ELR (cell line): ENCODE data around the gene GIT1.
A peak's percentile ranks its signal among the peaks of the same experiment; 100 is the strongest.

ENCODE experiments used
- DNase-seq: peaks from one replicate; pipeline ENCODE4 v3.0.0-alpha.2; 2015; ENCODE audit warnings: low read depth

Gene GIT1

DNA sequence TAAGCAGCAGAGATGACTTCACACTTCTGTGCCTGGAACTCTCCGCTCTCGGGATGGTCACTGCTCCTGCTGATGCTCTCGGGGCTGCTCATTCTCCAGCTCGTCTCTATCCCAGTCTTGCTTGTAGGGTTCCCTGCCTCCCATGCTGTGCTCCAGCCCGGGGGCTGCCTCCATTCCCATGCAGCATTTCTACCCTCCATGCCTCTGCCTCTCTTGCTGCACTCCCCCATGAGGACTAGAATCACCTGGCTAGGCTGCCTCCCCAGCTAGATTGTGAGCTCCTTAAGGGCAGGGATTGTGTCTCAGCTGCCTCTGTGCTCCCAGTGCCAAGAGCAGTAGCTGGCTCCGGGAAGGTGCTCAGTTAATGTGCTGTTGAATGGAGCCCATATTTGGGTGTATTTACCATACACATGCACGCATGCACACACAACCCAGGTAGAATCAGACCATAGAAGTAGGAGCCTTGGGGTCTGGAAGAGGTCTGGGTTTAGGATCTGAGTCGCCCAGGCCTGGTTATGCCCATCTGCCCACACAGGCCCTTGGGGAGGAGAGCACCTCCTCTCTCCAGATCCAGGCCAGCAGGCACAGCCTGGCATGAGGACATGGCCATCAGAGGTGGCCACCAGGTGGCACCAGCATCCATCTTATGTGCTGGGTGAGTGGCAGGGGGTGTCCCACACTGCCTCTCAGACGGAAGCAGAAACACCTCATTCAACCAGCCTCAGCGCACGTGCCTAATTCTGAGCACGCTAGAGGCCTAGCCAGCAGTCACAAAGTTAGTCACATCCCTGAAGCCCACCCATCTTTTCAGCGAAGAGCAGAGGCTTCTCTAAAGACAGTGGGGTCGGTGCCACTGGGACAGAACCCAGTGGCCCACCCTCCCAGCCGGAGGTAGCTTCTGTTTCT lies 9.3 kb downstream of the GIT1 start:
- peak; percentile 87 for DNase-seq

DNA sequence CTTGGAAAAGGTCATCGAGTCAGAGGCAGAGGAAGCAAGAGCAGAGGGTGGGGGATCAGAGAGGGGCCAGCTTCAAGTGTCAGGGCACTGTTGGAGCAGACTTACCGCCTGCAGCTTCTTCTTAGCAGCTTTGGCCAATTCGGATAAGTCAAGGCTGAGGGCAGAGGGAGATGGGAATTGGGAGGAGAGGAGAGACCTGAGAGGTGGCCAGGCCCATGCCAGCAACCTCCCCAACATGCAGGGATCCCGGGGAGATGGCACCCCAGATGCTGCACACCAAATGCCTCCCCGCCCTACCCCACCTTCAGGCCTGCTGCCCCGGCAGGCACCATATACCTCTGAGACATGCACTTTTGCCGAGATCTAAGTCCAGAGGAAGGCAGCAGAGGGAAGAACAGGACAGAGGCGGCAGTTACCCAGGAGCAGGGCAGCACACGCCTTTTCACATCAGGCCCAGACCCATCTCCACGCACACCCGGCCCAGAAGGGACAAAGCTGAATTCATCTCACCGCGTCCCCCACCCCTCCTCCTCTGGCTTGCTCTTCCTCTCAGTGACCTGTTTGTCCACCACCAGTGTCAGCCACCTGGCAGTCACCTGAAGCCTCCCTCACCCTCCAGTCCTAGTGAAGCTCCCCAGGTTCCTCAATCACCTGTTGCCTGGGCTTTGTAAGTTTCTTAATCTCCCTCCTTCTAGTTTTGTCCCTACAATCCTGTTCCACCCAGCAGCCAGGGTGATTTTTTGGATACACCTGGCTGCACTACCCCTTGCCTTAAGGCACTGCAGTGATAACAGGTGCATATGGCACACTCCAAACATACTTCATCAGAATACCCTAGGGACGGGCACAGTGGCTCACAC lies 10.6 kb downstream of the GIT1 start:
- DNase-seq, result no peak

DNA sequence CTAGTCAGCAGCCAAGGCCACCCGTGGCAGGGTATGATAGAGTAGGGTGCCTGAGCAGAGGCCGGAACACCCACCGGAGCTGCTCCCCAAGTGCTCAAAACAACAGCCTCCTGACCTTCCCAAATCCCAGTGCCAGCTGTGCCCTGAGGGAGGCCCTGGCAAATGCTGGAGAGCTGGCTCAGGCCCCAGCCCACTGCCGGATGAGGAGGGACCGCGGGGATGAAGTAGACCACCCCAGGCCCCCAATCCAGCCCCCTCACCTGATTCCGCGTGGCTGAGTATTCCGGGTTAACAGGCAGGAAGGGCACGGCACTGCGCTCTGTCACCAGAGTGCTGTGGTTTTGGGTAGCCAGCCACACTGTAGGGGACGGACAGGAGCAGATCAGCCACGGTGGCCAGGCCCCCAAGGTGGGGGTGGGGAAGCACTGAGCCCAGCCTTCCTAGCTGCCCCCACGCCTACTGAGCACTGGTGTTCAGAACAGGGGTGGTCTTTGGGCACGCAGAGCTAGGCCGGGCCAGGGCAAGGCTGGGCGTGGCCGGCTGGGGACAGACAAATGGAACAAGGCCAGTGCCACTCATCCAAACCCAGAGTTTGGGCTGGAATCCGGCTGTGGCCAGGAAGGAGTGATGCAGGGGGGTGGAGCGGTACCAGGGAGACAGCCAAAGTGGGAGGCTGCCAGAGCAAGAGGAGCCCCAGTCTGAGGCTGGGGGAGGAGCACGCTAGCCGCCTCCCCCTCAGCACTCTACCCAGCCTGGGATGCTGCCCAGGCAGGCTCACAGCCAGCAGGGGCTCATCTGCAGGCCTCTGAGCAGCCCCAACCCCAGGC lies 11.8 kb downstream of the GIT1 start:
- no peak for DNase-seq

DNA sequence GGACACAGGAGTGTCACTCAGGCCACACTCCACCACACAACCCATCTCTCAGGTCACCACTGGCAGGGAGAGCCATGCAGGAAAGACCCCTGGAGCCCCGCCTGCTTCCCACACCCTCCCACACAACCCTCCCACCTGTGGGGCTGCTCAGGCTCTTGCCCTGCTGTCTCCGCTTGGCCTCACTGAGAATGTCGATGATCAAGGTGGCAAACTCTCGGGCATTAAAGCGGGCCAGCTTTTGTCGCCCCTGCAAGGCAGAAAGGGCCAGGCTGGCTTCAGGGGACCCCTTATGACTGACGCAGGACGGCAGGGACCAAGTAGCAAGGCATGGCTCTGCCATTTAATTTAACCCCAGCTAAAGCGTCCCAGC lies 12.5 kb downstream of the GIT1 start:
- DNase-seq, result no peak

DNA sequence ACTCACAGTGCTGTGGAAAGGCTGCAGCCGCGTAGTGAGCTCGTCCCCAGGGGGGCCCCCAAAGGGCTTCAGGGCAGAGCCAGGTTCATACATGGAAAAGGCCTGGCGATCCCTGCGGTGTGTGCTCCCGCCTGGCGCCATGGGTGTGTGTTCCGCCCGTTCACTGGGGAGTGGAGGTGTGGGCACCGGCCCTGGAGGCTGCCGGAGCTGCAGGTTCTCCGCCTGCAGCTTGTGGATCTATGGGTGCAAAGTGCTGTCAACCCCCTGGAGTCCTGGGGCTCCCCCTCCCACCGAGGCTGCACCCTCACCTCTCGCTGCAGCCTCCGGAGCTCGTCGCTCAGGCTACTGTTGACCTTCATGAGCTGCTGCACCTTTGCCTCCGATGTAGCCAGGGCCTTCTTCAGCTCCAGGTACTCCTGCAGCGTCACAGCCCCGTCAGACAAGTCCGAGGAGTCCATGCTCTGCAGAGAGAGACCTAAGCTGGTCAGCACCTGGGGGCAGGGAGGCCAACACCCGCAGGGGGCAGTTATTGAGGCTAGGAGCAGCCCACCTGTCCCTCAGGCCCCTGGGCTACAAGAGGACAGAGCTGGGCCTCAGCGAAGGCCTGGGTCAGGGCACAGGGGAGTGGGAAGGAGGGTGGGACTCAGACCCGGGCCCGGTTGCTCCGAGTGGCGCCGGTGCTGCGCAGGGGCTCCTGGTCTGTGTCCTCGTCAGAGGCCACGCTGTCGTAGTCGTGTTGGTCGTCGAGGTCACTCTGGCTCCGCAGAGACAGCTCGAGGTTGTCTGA lies 13.0 kb downstream of the GIT1 start:
- DNase-seq, result no peak

DNA sequence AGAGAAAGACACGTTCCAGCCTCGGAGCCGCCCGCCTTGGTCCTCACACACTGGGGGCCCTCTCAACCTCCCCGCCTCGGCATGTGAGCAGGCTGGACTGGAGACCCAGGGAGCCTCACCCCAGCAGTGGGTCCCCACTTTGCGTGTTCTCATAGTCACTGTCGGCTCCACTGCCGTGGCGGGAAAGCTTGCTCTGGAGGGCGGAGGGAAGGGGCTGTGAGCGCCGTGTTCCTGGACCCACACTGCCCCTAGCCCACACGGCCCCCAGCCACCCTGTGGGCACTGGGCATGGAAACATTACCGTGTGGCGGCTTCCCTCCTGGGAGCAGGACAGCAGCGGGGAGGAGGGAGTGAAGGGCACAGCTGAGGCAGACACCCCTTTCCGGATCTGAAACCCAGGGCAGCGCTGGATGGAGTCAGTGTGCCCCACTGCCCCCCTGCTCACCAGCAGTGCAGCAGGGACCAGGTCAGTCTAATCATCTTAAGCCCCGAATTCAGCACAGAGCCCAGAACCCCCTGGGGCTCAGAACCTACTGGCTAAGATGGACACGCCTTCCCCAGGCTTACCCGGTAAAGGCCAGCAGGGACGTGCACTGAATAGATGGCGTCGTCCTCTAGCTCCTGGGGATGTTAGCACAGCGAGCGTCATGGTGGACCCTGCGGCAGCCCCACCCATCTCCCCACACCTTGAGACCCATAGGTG lies 13.8 kb downstream of the GIT1 start:
- no peak for DNase-seq

DNA sequence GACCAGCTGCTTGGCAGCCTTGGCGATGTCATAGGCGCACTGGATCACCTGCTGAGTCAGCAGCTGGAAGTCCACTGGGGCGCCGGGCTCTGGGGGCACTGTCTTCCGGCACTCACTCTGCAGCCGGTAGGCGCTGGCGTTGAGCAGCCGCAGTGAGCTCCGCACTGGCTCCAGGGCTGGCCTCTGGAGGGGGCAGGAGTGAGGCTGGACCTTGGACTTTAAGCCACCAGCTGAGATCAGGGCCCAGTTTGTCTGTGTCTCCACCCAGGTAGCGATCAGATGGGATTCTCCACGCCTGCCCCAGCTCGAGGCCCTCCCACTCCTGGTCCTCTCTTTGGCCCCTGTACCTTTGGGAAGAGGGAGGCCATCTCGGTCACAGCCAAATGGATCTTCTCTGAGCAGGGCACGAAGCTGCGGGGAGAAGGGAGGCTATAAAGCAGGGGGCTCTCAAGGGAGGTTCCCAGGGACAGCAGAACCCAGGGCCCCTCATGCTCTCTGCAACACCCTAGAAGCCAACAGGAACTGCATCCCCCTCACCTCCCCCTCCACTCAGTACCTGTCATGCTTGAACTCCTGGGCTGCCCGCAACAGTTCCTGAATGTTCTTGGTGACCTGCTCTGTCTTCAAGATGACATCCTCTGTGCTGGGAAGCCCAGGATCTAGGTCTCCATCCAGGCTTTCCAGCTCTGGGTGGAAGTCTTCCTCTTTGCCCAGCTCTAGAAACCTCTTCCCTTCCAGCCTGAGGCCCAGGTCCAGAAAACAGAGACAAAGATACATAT lies 14.5 kb downstream of the GIT1 start:
- DNase-seq, result no peak

DNA sequence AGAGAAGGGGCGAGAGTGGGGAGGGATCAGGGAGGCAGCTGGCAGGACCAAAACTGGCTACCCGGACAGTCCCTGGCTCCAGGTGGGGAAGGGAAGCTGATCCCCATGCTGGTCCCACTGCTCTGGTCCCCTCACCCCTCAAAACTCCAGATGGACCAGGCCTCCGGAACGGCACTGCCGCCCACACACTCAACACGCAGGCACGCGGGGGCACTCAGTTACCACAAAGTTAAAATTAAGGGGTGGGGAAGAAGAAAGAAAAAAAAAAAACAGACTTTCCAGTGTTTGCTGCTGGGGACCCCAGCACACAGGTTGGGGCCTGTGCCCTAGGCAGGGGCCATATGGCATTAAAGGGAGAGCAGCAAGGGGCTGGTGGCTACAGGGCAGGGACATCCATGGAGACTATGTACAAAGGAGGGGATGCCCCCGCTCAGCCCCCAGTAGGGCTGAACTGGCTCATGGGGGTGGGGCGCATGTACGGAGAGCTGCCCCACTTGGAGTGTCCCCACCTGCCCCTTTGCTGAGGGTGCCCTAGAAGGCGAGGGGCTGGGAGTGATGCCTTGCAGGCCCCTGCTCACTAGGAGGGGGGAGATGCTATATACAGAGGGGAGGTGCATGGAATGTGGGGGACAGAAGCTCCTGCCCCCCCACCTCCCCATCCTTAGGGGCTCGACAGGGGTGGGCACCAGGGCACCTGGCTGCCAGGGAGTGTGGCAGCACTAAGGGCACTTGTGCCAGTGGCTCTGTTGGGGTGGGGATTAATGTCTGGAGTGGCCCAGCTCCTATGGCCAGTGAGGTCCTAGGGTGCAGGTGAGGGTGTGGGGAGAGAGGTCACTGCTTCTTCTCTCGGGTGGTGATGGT lies 15.3 kb downstream of the GIT1 start:
- DNase-seq, result no peak

DNA sequence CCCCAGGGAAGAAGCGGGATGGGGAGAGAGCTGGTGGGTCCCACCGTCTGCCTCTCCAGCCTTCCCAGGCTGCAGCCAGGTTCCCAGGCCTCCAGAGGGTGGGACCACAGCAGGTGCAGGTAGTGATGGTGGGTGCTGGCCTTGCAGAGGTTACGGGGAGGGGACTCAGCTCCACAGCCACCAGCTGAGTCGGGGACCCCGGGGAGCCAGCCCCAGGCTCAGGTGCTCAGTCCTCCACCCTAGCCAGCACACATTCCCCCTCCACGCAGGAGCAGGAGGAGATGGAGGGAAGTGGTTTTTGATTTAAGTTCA lies 15.9 kb downstream of the GIT1 start:
- DNase-seq, result no peak

DNA sequence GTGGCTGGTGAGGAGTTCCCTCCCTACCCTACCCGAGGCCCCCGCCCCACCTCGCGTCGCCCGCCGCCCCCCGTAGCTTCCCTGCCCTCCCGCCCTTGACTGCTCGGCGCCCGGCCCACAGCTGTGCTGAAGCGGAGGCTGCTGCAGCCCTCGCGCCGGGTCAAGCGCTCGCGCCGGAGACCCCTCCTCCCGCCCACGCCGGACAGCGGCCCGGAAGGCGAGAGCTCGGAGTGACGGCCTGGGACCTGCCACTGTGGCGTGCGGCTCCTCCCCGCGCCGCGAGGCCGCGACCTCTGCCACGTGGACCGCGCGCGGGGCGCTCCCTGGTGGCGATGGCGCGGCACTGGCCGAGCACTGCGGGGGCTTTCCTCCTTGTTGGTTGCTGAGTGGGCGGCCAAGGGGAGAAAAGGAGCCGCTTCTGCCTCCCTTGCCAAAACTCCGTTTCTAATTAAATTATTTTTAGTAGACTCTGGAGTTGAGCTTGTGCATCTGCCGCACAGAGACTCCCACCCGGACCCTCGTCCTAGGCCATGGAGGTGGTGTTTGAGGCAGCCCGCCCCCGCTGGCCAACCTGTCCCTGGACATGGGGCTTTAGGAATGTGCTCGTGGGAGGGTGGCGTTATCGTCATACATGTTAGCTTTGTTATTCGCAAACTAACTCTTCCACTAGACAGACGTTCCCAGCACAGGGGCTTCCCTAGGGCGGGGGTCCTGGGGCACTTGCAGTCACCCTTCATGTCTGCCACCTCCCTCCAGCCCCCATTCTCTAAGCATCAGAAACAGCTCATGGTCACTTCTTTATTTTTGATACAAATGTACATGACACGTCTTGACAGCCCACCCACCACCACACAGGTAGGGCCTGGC lies 16.5 kb downstream of the GIT1 start:
- peak; percentile 46 for DNase-seq

DNA sequence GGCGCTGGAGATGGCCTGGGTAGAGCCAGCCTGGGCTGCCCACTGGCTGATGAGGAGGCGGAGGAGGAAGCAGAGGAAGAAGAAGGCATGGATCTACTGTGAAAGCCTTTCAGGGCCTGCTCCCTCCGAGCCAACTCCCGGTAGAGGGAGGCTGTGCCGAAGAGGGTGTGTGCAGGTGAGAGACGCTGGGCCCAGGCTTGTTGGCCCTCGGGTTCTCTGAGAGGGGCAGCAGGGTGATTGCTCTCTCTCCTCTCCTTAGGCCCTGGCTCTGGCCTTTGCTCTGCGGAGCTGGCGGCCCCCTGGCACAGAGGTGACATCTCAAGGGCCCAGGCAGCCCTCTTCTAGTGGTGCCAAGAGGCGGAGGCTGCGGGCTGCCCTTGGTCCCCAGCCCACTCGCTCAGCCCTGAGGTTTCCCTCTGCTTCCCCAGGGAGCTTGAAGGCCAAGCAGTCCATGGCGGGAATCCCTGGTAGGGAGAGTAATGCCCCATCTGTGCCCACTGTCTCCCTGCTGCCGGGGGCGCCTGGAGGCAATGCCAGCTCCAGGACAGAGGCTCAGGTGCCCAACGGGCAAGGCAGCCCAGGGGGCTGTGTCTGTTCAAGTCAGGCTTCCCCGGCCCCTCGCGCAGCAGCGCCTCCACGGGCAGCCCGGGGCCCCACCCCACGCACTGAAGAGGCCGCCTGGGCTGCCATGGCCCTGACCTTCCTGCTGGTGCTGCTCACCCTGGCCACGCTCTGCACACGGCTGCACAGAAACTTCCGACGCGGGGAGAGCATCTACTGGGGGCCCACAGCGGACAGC lies 17.4 kb downstream of the GIT1 start:
- no peak for DNase-seq

DNA sequence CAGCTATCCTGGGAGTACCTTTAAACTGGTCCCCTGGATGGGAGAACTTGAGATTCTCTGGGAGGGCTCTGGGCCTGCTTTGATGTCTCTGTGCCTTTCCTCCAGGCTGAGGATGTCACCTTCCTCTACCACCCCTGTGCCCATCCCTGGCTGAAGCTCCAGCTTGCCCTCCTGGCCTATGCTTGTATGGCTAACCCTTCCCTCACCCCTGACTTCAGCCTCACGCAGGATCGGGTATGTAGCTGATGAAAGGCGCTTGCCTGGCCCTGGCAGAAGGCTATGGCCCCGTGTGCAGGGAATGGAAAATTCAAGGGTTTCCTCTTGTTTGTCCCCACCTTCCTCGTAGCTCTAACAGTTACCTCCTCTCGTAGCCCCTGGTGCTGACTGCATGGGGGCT lies 18.0 kb downstream of the GIT1 start:
- DNase-seq, result no peak

DNA sequence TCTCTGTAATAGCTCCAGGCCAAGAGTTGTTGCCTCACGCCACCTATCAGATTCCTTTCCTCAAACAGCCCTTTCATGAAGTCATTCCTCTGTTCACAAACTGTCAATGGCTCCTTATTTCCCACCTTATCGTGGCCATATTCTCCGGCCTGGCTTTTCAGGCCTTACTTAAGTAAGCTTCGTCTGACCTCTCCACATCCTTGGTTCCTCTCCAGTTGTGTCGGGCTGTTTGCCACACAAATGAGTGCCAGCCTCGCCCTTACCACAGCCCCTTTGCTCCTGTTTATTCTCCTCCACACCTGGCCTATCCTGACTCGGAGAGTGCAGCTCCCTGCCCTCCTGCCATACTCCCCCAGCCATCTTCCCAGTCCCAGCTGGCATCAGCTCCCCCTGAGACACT lies 18.9 kb downstream of the GIT1 start:
- no peak for DNase-seq

DNA sequence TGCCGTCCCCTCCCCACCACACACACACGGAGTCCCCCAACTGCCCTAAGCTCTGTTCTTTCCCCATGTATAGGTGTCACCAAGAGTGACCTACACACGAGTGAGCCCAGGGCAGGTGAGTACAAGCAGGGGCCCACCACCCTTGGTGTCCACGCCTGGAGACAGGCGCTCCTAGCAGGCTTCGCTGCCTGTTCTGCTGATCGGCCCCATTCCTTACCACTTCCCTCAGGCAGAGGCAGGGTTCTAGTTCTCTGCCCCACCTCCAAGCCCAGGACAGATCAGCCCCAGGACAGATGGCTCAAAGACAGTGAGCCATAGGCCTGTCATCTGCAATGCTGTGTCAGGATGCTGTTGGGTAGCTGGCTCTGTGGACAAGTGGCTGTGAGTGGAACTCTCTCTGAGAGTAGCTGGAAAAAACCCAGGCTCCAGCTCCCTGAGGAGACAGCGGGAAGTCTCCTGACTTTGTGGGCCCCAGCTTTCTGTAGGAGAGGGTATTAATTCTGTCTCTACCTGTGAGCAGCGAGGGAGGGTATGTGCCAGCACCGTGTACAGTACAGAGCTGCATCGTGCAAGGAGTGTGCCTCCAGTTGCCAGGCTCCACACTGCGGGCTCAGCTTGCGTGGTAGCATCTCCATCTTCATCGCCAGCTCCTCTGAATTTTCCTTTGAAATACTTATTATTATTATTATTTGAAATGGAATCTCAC lies 20.1 kb downstream of the GIT1 start:
- peak; percentile 82 for DNase-seq

DNA sequence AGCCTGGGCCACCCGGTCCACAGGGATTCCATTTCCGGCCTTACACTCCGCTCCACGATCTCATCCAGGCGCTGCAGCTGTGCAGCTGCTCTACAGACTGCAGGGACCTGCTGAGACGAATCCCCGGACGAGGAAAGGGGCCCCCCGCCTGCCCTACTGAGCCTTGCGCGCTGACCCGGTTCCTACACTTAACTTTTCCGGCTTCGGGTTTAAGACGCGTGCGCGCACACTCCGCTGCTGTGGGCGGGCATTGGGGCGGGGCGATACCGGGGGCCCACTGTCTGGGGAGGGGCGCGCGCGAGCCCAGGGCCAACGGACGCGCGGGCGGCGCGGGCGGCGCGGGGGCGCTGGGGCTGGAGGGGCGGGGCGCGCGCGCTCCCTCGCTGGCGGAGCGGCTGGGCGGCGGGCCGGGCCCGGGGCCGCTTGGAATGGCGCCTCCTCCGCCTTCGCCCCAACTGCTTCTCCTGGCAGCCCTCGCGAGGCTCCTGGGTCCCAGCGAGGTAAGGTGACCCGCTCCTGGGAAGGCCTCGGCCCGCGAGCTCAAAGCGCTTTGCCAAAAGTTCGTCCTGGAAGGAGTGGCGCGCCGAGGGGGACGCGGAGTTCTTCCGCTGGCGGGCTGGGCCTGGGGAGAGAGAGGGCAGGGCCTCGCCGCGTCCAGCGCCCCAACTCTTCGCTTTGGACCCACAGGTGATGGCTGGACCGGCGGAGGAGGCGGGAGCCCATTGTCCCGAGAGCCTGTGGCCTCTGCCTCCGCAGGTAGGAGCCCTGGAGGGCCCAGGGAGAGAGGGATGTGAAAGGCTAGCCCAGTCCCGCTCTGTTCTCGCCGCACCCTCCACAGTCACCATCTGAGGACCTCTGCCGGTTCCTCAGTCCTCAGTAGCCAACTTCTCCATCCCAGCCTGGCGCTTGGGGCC lies 20.9 kb downstream of the GIT1 start, which contains the start of gene TP53I13:
Gene TP53I13, plus strand, starts transcription at position 371 of the 914 bp plus-strand sequence. Its CDS starts 58 bp downstream, at position 429.
- peak; percentile 87 for DNase-seq
